H7 (cell line): ENCODE results near the gene RBM24. TPM values are rescaled to one million over a fixed set of nuclear protein-coding genes. Genes with fewer than 3 reads are reported as not detected.

Experiments
- DNase-seq: peaks from one replicate; pipeline ENCODE4 v3.0.0; 2012
- H3K27me3 ChIP-seq: 2 replicates; pipeline ENCODE4 v1.6.0; 2011; ENCODE audit warnings: mild to moderate bottlenecking, low read length; ENCODE audit not compliant: control insufficient read depth, insufficient read depth
- H3K36me3 ChIP-seq: replicated peaks from 2 replicates; pipeline ENCODE4 v1.5.1; 2011; ENCODE audit warnings: low read length; ENCODE audit not compliant: control insufficient read depth, insufficient read depth
- H3K4me3 ChIP-seq: 2 replicates; pipeline ENCODE4 v1.5.1; 2011; ENCODE audit warnings: low read depth, mild to moderate bottlenecking, control low read depth, low read length, moderate library complexity; ENCODE audit not compliant: insufficient read depth
- total RNA-seq: library from RNA; depleted of rRNA; stranded (reverse); fragments of >200 nt; shearing (Covaris generic); gene quantifications from 2 replicates; pipeline ENCODE4 v1.2.3, GENCODE V29; 2014; rRNA removed

RBM24 gene
- total RNA-seq, 1 experiment from 2014 or later, result 3.3 TPM

DNA sequence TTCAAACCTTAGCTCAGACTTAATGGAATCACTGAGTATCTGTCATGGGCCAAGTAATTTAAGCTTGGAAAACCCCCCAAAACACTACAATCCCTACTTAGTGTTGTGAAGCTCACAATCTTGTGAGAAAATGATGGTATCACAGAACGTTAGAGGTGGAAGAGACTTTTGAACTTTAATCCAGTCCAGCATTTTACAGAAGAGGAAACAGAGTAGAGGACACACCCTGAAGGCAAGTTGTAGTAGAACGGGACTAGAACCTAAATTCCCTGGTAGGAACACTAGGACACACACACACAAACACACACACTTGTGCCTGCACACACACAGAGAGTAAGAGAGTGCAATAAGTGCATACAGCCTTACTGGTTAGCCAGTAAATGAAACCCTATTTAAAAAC is 62.1 kb downstream of the RBM24 start:
- H3K4me3 ChIP-seq, result no peak overlapping the region
- H3K27me3 ChIP-seq, result no peaks in the 10 kb centered on the region
- H3K36me3 ChIP-seq, result no peaks in the 10 kb centered on the region
- no peak for DNase-seq

Other genes with a start within 250 kb of the RBM24 start
- not detected in 2 replicates for gene STMND1, start 179.3 kb upstream of the RBM24 start, total RNA-seq
- 10.3 and 11.3 TPM in 2 replicates for gene CAP2, start 112.2 kb downstream of the RBM24 start, total RNA-seq